ENCODE data around the gene KMT2C.
"Not testable (repeated sequence)": the region's sequence is repeated elsewhere in the genome, so short reads cannot be mapped to it uniquely, and the experiment has no call there.

GRCh38 chr7:152284998-152285397 is 150.8 kb downstream of the KMT2C start:
- TF ChIP-seq, protein P1, sequence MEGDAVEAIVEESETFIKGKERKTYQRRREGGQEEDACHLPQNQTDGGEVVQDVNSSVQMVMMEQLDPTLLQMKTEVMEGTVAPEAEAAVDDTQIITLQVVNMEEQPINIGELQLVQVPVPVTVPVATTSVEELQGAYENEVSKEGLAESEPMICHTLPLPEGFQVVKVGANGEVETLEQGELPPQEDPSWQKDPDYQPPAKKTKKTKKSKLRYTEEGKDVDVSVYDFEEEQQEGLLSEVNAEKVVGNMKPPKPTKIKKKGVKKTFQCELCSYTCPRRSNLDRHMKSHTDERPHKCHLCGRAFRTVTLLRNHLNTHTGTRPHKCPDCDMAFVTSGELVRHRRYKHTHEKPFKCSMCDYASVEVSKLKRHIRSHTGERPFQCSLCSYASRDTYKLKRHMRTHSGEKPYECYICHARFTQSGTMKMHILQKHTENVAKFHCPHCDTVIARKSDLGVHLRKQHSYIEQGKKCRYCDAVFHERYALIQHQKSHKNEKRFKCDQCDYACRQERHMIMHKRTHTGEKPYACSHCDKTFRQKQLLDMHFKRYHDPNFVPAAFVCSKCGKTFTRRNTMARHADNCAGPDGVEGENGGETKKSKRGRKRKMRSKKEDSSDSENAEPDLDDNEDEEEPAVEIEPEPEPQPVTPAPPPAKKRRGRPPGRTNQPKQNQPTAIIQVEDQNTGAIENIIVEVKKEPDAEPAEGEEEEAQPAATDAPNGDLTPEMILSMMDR (IDR thresholded peaks at IDR 0.05; ENCODE audit: low read length), result not testable (repeated sequence)
- TF ChIP-seq EZH2 (IDR thresholded peaks at IDR 0.05; ENCODE audit: borderline replicate concordance, low read length), result not testable (repeated sequence)
